HEK293 (cell line): ENCODE measurements around the gene EEF1A2.

Experiments used
- CTCF ChIA-PET: fragments of 350-600 bp; formaldehyde crosslinking; extraction: SDS; loops from one replicate; lab custom pipeline; 2021; ENCODE audit warnings: antibody characterized with exemption; lab: Yijun Ruan, JAX
- POLR2A ChIA-PET: fragments of 300-600 bp; formaldehyde crosslinking; extraction: SDS; loops from one replicate; lab custom pipeline; 2020; ENCODE audit warnings: antibody characterized with exemption, inconsistent platforms; lab: Yijun Ruan, JAX
- H3K27ac ChIP-seq: fragments of 200-500 bp; sonication (Bioruptor generic); 2 replicates; pipeline ENCODE4 v1.5.1; 2014; ENCODE audit warnings: low read depth, low read length, control low read depth, inconsistent platforms; ENCODE audit errors: extremely low read depth
- H3K36me3 ChIP-seq, 2 experiments: fragments of 200-500 bp in 1 of 2; sonication (Bioruptor generic) in 1 of 2; 1 replicate in 1 of 2; 2 replicates in 1 of 2; pipeline ENCODE4 v1.5.1; 2014 to 2017; ENCODE audit warnings: inconsistent platforms in 2 of 2, low read length in 2 of 2; ENCODE audit not compliant: control insufficient read depth in 2 of 2, insufficient read depth in 1 of 2
- H3K4me1 ChIP-seq: fragments of 200-500 bp; sonication (Bioruptor generic); 2 replicates; pipeline ENCODE4 v1.5.1; 2014; ENCODE audit warnings: mild to moderate bottlenecking, low read length, inconsistent platforms; ENCODE audit not compliant: control insufficient read depth, insufficient read depth
- H3K4me3 ChIP-seq: 2 replicates; pipeline ENCODE4 v1.5.1; 2011; ENCODE audit warnings: low read depth, mild to moderate bottlenecking, control low read depth, low read length, moderate library complexity
- H3K9me3 ChIP-seq: fragments of 200-500 bp; sonication (Bioruptor generic); 2 replicates; pipeline ENCODE4 v1.5.1; 2014; ENCODE audit warnings: low read depth, low read length, inconsistent platforms; ENCODE audit not compliant: control insufficient read depth, insufficient read depth
- FEZF1 ChIP-seq: fragments of 450-650 bp; formaldehyde crosslinking; IDR thresholded peaks from 2 replicates; pipeline ENCODE4 v1.5.1; 2016; ENCODE audit warnings: missing biosample characterization, missing genetic modification characterization
- GLIS1 ChIP-seq: fragments of 450-650 bp; formaldehyde crosslinking; IDR thresholded peaks from 2 replicates; pipeline ENCODE4 v1.5.1; 2016; ENCODE audit warnings: missing biosample characterization, missing genetic modification characterization
- GLIS2 ChIP-seq: fragments of 450-650 bp; formaldehyde crosslinking; IDR thresholded peaks from 2 replicates; pipeline ENCODE4 v1.5.1; 2016; ENCODE audit warnings: missing biosample characterization, missing genetic modification characterization
- KLF9 ChIP-seq: fragments of 450-650 bp; formaldehyde crosslinking; IDR thresholded peaks from 2 replicates; pipeline ENCODE4 v1.5.1; 2016; ENCODE audit warnings: missing biosample characterization, missing genetic modification characterization, low read depth
- SP2 ChIP-seq: fragments of 450-650 bp; formaldehyde crosslinking; IDR thresholded peaks from 2 replicates; pipeline ENCODE4 v1.5.1; 2016; ENCODE audit warnings: missing biosample characterization, missing genetic modification characterization
- SP7 ChIP-seq: fragments of 450-650 bp; formaldehyde crosslinking; IDR thresholded peaks from 2 replicates; pipeline ENCODE4 v1.5.1; 2016; ENCODE audit warnings: missing biosample characterization, missing genetic modification characterization
- ZBTB17 ChIP-seq: fragments of 450-650 bp; formaldehyde crosslinking; IDR thresholded peaks from 2 replicates; pipeline ENCODE4 v1.5.1; 2016; ENCODE audit warnings: missing biosample characterization, missing genetic modification characterization
- ZBTB20 ChIP-seq: fragments of 450-650 bp; formaldehyde crosslinking; IDR thresholded peaks from 2 replicates; pipeline ENCODE4 v1.5.1; 2016; ENCODE audit warnings: missing biosample characterization, missing genetic modification characterization
- ZBTB44 ChIP-seq: fragments of 450-650 bp; IDR thresholded peaks from 2 replicates; pipeline ENCODE4 v1.5.1; 2018; ENCODE audit warnings: missing biosample characterization, mild to moderate bottlenecking, missing genetic modification characterization
- ZBTB48 ChIP-seq: fragments of 450-650 bp; formaldehyde crosslinking; IDR thresholded peaks from 2 replicates; pipeline ENCODE4 v1.5.1; 2016; ENCODE audit warnings: missing biosample characterization, missing genetic modification characterization
- ZBTB7A ChIP-seq: fragments of 450-650 bp; formaldehyde crosslinking; IDR thresholded peaks from 2 replicates; pipeline ENCODE4 v1.5.1; 2016; ENCODE audit warnings: low read depth, missing biosample characterization, missing genetic modification characterization
- ZEB2 ChIP-seq: fragments of 450-650 bp; formaldehyde crosslinking; IDR thresholded peaks from 2 replicates; pipeline ENCODE4 v1.5.1; 2016; ENCODE audit warnings: missing biosample characterization, missing genetic modification characterization
- ZIC2 ChIP-seq: fragments of 450-650 bp; formaldehyde crosslinking; IDR thresholded peaks from 2 replicates; pipeline ENCODE4 v1.5.1; 2016; ENCODE audit warnings: missing biosample characterization, missing genetic modification characterization
- ZNF112 ChIP-seq: fragments of 450-650 bp; formaldehyde crosslinking; IDR thresholded peaks from 2 replicates; pipeline ENCODE4 v1.5.0; 2017; ENCODE audit warnings: missing biosample characterization, missing genetic modification characterization
- ZNF335 ChIP-seq: fragments of 450-650 bp; formaldehyde crosslinking; conservative IDR thresholded peaks from 2 replicates; pipeline ENCODE4 v1.5.1; 2016; ENCODE audit warnings: missing biosample characterization, missing genetic modification characterization
- ZNF423 ChIP-seq: fragments of 450-650 bp; formaldehyde crosslinking; IDR thresholded peaks from 2 replicates; pipeline ENCODE4 v1.5.1; 2016; ENCODE audit warnings: missing biosample characterization, missing genetic modification characterization
- ZNF48 ChIP-seq: fragments of 450-650 bp; formaldehyde crosslinking; IDR thresholded peaks from 2 replicates; pipeline ENCODE4 v1.5.1; 2016; ENCODE audit warnings: missing biosample characterization, missing genetic modification characterization
- ZNF544 ChIP-seq: fragments of 450-650 bp; formaldehyde crosslinking; IDR thresholded peaks from 2 replicates; pipeline ENCODE4 v1.5.0; 2017; ENCODE audit warnings: missing biosample characterization, missing genetic modification characterization
- ZNF561 ChIP-seq: fragments of 450-650 bp; IDR thresholded peaks from 2 replicates; pipeline ENCODE4 v1.5.1; 2018; ENCODE audit warnings: missing biosample characterization, missing genetic modification characterization, borderline replicate concordance
- ZNF600 ChIP-seq: fragments of 450-650 bp; formaldehyde crosslinking; IDR thresholded peaks from 2 replicates; pipeline ENCODE4 v1.5.1; 2016; ENCODE audit warnings: missing biosample characterization, missing genetic modification characterization
- ZNF692 ChIP-seq: fragments of 450-650 bp; formaldehyde crosslinking; IDR thresholded peaks from 2 replicates; pipeline ENCODE4 v1.5.1; 2016; ENCODE audit warnings: missing biosample characterization, missing genetic modification characterization
- ZNF776 ChIP-seq: fragments of 450-650 bp; formaldehyde crosslinking; IDR thresholded peaks from 2 replicates; pipeline ENCODE4 v1.5.0; 2017; ENCODE audit warnings: missing biosample characterization, missing genetic modification characterization, borderline replicate concordance
- ZXDB ChIP-seq: fragments of 450-650 bp; formaldehyde crosslinking; IDR thresholded peaks from 2 replicates; pipeline ENCODE4 v1.5.1; 2016; ENCODE audit warnings: missing biosample characterization, missing genetic modification characterization
- TF ChIP-seq, protein P1 (sequence below): fragments of 450-650 bp; formaldehyde crosslinking; IDR thresholded peaks from 2 replicates; pipeline ENCODE4 v1.5.1; 2016; ENCODE audit warnings: missing biosample characterization, missing genetic modification characterization
- TF ChIP-seq, protein P2 (sequence below): fragments of 450-650 bp; formaldehyde crosslinking; optimal IDR thresholded peaks from 2 replicates; pipeline ENCODE3; 2016; ENCODE audit warnings: missing biosample characterization, mild to moderate bottlenecking, missing genetic modification characterization
- TF ChIP-seq, protein P3 (sequence below): fragments of 450-650 bp; formaldehyde crosslinking; IDR thresholded peaks from 2 replicates; pipeline ENCODE4 v1.5.1; 2016; ENCODE audit warnings: missing biosample characterization, missing genetic modification characterization

EEF1A2 gene

GRCh38 chr20:63473555-63474449, 25.1 kb downstream of the EEF1A2 start:
- H3K36me3 ChIP-seq = no peaks in the 10 kb centered on the region
- H3K9me3 ChIP-seq = no peaks in the 10 kb centered on the region
- H3K27ac ChIP-seq = no peak overlapping the region
- H3K4me3 ChIP-seq = no peak overlapping the region
- ChIA-PET CTCF (no interaction called here), POLR2A (interaction anchor here (1.8 kb wide), 1 partner anchor 15 kb away, joined by 3 read pairs; no protein-coding TSS in a partner anchor)
- TF ChIP-seq ZBTB44 (no peak), ZNF561 (peak; percentile 75; the same call in 1 of the 2 replicates), ZXDB (tag by site-specific recombination) (no peak), ZNF692 (0 out of 2 replicates have a peak, but pooled peaks have one; percentile 12), SP2 (tag by site-specific recombination) (peak; percentile 59), GLIS1 (peak; percentile 93), ZNF48 (tag by site-specific recombination) (no peak), ZNF776 (no peak), ZBTB20 (tag by site-specific recombination) (peak; percentile 57), GLIS2 (tag by site-specific recombination) (peak; percentile 65), ZNF335 (tag by site-specific recombination) (peak; percentile 69), ZIC2 (peak; percentile 84), SP7 (tag by site-specific recombination) (peak; percentile 53; the same call in 1 of the 2 replicates), ZBTB7A (tag by site-specific recombination) (0 out of 2 replicates have a peak, but pooled peaks have one; percentile 8), ZNF423 (tag by site-specific recombination) (0 out of 2 replicates have a peak, but pooled peaks have one; percentile 7), ZBTB48 (tag by site-specific recombination) (peak; percentile 58), KLF9 (peak; percentile 46; the same call in 1 of the 2 replicates), ZNF600 (tag by site-specific recombination) (peak; percentile 93), ZEB2 (tag by site-specific recombination) (peak; percentile 37; the same call in 1 of the 2 replicates), FEZF1 (peak; percentile 15; the same call in 1 of the 2 replicates), ZBTB17 (tag by site-specific recombination) (peak; percentile 85), ZNF544 (no peak), ZNF112 (tag by site-specific recombination) (no peak)
- TF ChIP-seq, protein P1, sequence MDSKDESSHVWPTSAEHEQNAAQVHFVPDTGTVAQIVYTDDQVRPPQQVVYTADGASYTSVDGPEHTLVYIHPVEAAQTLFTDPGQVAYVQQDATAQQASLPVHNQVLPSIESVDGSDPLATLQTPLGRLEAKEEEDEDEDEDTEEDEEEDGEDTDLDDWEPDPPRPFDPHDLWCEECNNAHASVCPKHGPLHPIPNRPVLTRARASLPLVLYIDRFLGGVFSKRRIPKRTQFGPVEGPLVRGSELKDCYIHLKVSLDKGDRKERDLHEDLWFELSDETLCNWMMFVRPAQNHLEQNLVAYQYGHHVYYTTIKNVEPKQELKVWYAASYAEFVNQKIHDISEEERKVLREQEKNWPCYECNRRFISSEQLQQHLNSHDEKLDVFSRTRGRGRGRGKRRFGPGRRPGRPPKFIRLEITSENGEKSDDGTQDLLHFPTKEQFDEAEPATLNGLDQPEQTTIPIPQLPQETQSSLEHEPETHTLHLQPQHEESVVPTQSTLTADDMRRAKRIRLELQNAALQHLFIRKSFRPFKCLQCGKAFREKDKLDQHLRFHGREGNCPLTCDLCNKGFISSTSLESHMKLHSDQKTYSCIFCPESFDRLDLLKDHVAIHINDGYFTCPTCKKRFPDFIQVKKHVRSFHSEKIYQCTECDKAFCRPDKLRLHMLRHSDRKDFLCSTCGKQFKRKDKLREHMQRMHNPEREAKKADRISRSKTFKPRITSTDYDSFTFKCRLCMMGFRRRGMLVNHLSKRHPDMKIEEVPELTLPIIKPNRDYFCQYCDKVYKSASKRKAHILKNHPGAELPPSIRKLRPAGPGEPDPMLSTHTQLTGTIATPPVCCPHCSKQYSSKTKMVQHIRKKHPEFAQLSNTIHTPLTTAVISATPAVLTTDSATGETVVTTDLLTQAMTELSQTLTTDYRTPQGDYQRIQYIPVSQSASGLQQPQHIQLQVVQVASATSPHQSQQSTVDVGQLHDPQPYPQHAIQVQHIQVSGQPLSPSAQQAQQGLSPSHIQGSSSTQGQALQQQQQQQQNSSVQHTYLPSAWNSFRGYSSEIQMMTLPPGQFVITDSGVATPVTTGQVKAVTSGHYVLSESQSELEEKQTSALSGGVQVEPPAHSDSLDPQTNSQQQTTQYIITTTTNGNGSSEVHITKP (tag by site-specific recombination) = peak; percentile 79
- TF ChIP-seq, protein P2, sequence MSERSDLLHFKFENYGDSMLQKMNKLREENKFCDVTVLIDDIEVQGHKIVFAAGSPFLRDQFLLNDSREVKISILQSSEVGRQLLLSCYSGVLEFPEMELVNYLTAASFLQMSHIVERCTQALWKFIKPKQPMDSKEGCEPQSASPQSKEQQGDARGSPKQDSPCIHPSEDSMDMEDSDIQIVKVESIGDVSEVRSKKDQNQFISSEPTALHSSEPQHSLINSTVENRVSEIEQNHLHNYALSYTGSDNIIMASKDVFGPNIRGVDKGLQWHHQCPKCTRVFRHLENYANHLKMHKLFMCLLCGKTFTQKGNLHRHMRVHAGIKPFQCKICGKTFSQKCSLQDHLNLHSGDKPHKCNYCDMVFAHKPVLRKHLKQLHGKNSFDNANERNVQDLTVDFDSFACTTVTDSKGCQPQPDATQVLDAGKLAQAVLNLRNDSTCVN (tag by site-specific recombination) = peak; percentile 38
- TF ChIP-seq, protein P3, sequence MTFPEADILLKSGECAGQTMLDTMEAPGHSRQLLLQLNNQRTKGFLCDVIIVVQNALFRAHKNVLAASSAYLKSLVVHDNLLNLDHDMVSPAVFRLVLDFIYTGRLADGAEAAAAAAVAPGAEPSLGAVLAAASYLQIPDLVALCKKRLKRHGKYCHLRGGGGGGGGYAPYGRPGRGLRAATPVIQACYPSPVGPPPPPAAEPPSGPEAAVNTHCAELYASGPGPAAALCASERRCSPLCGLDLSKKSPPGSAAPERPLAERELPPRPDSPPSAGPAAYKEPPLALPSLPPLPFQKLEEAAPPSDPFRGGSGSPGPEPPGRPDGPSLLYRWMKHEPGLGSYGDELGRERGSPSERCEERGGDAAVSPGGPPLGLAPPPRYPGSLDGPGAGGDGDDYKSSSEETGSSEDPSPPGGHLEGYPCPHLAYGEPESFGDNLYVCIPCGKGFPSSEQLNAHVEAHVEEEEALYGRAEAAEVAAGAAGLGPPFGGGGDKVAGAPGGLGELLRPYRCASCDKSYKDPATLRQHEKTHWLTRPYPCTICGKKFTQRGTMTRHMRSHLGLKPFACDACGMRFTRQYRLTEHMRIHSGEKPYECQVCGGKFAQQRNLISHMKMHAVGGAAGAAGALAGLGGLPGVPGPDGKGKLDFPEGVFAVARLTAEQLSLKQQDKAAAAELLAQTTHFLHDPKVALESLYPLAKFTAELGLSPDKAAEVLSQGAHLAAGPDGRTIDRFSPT = 0 out of 2 replicates have a peak, but pooled peaks have one; percentile 42
- H3K4me1 ChIP-seq = peaks cover 3% of the 10 kb centered on the region
